ENCODE results near the gene CHST11. TPM values are rescaled to one million over a fixed set of nuclear protein-coding genes. Genes with fewer than 3 reads are reported as not detected.

CHST11 gene
- total RNA-seq, 4 donors from 2014 or later: 2.1 to 7.3 (median 4.9) TPM

DNA sequence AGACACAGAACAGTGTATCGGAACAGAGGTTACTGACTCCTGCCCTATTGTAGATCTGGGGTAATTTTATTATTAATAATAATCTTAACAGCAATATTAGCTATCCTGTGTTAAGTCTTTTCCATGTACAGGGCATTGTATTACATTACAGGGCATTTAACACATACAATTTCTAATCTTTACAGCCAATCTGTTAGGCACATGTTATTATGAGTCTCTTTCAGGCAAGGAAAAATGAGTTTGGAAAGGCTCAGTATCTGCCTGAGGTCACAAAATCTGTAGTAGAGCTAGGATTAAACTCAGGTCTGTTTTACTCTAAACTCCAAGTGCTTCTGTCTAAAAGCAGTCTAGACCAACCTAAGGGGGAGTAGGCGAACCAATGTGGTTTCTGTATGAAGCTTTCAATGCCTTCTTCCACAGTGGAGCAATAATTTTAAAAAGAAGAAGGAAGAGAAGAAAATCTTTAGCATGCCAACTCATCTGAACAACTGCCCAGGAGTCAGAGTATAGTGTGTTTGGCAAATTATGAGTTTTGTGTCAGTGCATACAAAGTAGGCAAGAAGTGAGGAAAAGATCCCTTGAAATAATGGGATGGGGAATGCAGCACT, 192.6 kb downstream of the CHST11 start:
- no peak overlapping the region for H3K4me3 ChIP-seq (ENCODE audit: low read depth, poor library complexity, severe bottlenecking)
- no peak for DNase-seq (ENCODE audit: low spot score in 2 of 2)
- TF ChIP-seq, protein P1, sequence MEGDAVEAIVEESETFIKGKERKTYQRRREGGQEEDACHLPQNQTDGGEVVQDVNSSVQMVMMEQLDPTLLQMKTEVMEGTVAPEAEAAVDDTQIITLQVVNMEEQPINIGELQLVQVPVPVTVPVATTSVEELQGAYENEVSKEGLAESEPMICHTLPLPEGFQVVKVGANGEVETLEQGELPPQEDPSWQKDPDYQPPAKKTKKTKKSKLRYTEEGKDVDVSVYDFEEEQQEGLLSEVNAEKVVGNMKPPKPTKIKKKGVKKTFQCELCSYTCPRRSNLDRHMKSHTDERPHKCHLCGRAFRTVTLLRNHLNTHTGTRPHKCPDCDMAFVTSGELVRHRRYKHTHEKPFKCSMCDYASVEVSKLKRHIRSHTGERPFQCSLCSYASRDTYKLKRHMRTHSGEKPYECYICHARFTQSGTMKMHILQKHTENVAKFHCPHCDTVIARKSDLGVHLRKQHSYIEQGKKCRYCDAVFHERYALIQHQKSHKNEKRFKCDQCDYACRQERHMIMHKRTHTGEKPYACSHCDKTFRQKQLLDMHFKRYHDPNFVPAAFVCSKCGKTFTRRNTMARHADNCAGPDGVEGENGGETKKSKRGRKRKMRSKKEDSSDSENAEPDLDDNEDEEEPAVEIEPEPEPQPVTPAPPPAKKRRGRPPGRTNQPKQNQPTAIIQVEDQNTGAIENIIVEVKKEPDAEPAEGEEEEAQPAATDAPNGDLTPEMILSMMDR (IDR thresholded peaks at IDR 0.05): no peak
- no peak for TF ChIP-seq POLR2A (IDR thresholded peaks at IDR 0.05)
- WGBS, 2 donors: 96 to 97% methylated on average over 2 of the region's 2 CpGs
- intact Hi-C loops (cut with DNase I; ENCODE audit: low total_unique reads): no loop called here

DNA sequence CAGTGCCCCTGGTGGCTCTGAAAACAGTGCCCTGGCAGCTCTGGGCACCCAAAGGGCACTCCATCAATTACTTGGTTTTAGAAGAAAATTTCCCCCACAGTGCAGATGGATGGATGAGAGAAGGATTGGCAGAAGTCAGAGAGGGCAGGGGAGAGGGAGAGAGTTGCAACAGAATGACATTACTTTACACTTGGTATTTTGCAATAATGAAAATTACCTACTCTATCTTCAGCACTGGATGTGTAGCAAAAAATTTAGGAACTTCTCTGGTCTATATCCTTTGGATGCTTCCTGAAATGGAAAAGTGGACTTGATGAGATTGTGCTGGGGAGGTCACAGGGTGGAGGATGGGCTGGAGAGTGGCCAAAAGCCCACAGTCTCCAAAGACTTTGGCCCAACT, 193.2 kb downstream of the CHST11 start:
- no peak for DNase-seq (ENCODE audit: low spot score in 2 of 2)
- no peak overlapping the region for H3K4me3 ChIP-seq (ENCODE audit: low read depth, poor library complexity, severe bottlenecking)
- TF ChIP-seq POLR2A (IDR thresholded peaks at IDR 0.05): no peak
- TF ChIP-seq, protein P1 (IDR thresholded peaks at IDR 0.05): no peak
- intact Hi-C loops (cut with DNase I; ENCODE audit: low total_unique reads): no loop called here

DNA sequence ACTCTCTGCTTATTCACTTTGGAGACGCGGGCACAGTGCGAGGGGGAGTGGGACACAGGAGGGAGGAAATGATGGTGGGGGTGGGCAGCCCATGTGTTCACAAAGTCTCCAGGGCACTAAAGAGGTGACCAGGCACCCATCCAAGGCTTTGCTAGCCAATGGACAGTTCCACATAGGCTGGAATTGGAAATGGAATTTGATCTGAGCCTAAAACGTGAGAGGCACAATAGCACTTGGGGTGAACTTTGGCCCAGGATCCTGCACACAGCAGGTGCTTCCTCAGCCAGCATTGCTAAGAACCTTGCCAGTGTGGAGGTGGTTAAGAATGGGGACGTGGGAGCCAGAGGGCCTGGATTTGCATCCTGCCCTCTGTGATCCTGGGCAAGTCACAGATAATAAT, 193.8 kb downstream of the CHST11 start:
- TF ChIP-seq, protein P1 (IDR thresholded peaks at IDR 0.05): no peak
- no peak for TF ChIP-seq POLR2A (IDR thresholded peaks at IDR 0.05)
- intact Hi-C loops (cut with DNase I; ENCODE audit: low total_unique reads): no loop called here
- no peak overlapping the region for H3K4me3 ChIP-seq (ENCODE audit: low read depth, poor library complexity, severe bottlenecking)
- 83% methylated on average over 5 of the region's 5 CpGs for WGBS, 2 donors
- DNase-seq (ENCODE audit: low spot score in 2 of 2): no peak

DNA sequence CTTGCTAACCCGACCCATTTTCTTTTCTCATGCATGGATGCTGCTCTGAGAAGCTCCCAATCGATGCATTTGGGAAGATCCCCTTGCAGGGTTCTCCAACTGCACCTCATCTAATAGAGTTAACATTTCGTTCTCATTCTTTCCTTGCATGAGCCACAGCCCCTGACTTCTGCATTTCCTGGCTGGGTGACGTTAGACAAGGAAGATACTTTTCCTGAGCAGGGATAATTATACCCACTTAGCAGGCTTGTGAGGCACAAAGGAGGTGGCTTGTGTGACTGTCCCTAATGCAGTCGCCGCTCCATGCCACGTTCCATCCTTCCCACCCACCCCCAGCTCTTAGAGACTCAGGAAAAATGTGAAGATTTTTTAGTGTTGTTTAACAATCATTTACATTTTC, 195.1 kb downstream of the CHST11 start:
- intact Hi-C loops (cut with DNase I; ENCODE audit: low total_unique reads): no loop called here
- no peak for DNase-seq (ENCODE audit: low spot score in 2 of 2)
- TF ChIP-seq POLR2A (IDR thresholded peaks at IDR 0.05): no peak
- TF ChIP-seq, protein P1 (IDR thresholded peaks at IDR 0.05): no peak
- H3K4me3 ChIP-seq (ENCODE audit: low read depth, poor library complexity, severe bottlenecking): no peak overlapping the region
- WGBS, 2 donors: 74 to 83% methylated on average over 7 of the region's 7 CpGs

DNA sequence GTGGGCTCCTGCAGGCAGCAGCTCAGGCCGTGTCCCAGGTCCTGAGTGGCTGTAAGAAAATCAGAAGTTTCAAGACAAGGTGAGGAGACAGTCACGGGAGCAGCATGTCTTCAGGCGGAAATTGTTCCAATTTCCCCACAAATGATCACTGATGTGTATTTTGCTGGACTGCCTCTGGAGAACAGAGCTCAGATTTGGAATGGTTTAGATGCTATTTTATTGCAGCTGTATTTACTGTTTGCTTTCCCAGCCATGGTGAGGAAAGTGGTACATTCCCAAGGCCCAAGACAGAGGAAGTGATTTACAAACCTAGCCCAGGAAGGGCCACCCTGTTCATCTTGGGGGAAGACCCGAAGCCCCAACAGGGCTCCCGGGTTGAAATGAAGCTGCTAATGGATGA, 195.6 kb downstream of the CHST11 start:
- no peak for TF ChIP-seq POLR2A (IDR thresholded peaks at IDR 0.05)
- intact Hi-C loops (cut with DNase I; ENCODE audit: low total_unique reads): no loop called here
- no peak overlapping the region for H3K4me3 ChIP-seq (ENCODE audit: low read depth, poor library complexity, severe bottlenecking)
- no peak for DNase-seq (ENCODE audit: low spot score in 2 of 2)
- 83 to 88% methylated on average over 5 of the region's 5 CpGs for WGBS, 2 donors

DNA sequence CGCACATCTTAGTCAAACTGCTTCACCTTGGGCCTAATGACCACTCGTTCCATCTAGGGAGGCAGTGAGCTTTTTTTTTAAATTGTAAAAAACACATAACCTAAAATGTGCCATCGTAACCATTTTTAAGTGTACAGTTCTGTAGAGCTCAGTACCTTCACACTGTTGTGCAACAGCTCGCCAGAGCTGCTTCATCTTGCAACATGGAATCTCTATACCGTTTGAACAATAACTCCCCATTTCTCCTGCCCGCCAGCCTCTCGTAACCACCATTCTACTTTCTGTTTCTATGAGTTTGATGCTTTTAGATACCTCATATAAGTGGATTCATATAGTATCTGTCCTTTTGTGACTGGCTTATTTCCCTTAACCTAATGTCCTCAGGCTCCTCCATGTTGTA, 196.2 kb downstream of the CHST11 start:
- DNase-seq (ENCODE audit: low spot score in 2 of 2): no peak
- no peak overlapping the region for H3K4me3 ChIP-seq (ENCODE audit: low read depth, poor library complexity, severe bottlenecking)
- no peak for TF ChIP-seq POLR2A (IDR thresholded peaks at IDR 0.05)
- TF ChIP-seq, protein P1 (IDR thresholded peaks at IDR 0.05): no peak
- intact Hi-C loops (cut with DNase I; ENCODE audit: low total_unique reads): no loop called here
- WGBS, 2 donors: 83 to 98% methylated on average over 7 of the region's 7 CpGs
